IgD-negative memory B cell (primary cell): ENCODE data around the gene PPP1R13L. TPM values are rescaled to one million over a fixed set of nuclear protein-coding genes. Genes with fewer than 3 reads are reported as not detected.

Experiments used
- H3K27ac Mint-ChIP-seq, 3 donors: one replicate each; pipeline ENCODE4 v1.8.0; 2020 to 2022; ENCODE audit warnings: mild to moderate bottlenecking in 3 of 3, mixed read lengths in 3 of 3, moderate library complexity in 1 of 3
- H3K27me3 Mint-ChIP-seq: one replicate; pipeline ENCODE4 v1.8.0; 2021; ENCODE audit warnings: mixed read lengths
- H3K36me3 Mint-ChIP-seq: one replicate; pipeline ENCODE4 v1.8.0; 2020; ENCODE audit warnings: mild to moderate bottlenecking, mixed read lengths
- H3K4me1 Mint-ChIP-seq, 3 donors: one replicate each; pipeline ENCODE4 v1.8.0; 2020 to 2022; ENCODE audit warnings: mixed read lengths in 3 of 3, mild to moderate bottlenecking in 1 of 3
- H3K4me3 Mint-ChIP-seq, 4 donors: one replicate each; pipeline ENCODE4 v1.8.0; 2020 to 2022; ENCODE audit warnings: mild to moderate bottlenecking in 4 of 4, mixed read lengths in 4 of 4, moderate library complexity in 3 of 4
- H3K9me3 Mint-ChIP-seq, 3 donors: one replicate each; pipeline ENCODE4 v1.8.0; 2020 to 2021; ENCODE audit warnings: mixed read lengths in 3 of 3, mild to moderate bottlenecking in 1 of 3
- polyA plus RNA-seq: library from polyadenylated mRNA; unstranded; fragments of 300-500 nt; fragmentation: Illumina TruSeq; gene quantifications from one replicate; pipeline ENCODE4 v1.2.3, GENCODE V29; 2021

PPP1R13L gene
- polyA plus RNA-seq, 1 donor from 2014 or later, result 1.6 TPM

GRCh38 chr19:45376045-45376724 lies 28.7 kb downstream of the PPP1R13L start:
- Mint-ChIP-seq H3K27me3 (no peaks in the 10 kb centered on the region), H3K36me3 (no peaks in the 10 kb centered on the region), H3K4me1 (peaks cover 0 to 2% (median 0%) of the 10 kb centered on the region in 3 donors), H3K4me3 (no peak overlapping the region), H3K27ac (peak overlapping the region in 1 of 3 donors; percentile 73), H3K9me3 (no peaks in the 10 kb centered on the region)

DNA sequence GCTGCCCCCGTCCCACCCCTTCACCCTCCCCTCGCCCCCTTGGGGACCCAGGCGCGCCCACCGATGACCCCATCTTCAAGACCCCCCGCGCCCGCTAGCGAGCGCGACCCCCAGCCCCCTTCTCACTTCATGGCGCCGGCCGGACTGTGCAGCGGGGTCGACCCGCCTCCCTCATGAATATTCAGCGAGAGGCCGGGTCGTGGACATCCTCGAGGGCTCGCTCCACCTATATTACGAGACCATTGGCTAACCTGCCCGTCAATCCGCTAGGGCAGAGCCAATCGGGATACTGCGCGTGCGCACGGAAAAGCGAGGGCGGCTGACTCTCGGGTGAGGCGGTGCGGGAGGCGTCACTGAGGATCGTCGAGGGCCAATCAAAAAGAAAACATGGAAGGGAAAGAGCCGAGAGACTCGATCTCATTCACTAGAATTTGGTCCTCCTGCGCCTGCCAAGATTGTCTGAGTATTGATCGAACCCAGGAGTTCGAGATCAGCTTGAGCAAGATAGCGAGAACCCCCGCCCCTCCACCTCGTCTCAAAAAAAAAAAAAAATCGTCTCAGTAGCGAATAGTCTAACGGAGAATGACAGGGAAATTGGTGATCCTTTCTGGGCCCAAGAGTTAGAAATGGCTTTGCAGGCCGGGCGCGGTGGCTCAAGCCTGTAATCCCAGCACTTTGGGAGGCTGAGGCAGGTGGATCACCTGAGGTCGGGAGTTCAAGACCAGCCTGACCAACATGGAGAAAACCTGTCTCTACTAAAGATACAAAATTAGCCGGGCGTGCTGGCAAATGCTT lies 34.3 kb downstream of the PPP1R13L start, which contains the start of gene ERCC2:
Gene ERCC2 (minus strand): TSS at position 164 of the 795 bp plus-strand sequence. CDS start 33 bp downstream, at position 131.
- peaks cover 0 to 6% (median 5%) of the 10 kb centered on the region in 3 donors for H3K4me1 Mint-ChIP-seq
- H3K27me3 Mint-ChIP-seq, result no peaks in the 10 kb centered on the region
- no peaks in the 10 kb centered on the region for H3K9me3 Mint-ChIP-seq
- peak within 1 kb of the TSS; percentile 77 to 97 (median 95) for H3K4me3 Mint-ChIP-seq
- H3K27ac Mint-ChIP-seq, result peak within 1 kb of the TSS; percentile 41 to 98 (median 97)
- peaks cover 2% of the 10 kb centered on the region for H3K36me3 Mint-ChIP-seq

DNA sequence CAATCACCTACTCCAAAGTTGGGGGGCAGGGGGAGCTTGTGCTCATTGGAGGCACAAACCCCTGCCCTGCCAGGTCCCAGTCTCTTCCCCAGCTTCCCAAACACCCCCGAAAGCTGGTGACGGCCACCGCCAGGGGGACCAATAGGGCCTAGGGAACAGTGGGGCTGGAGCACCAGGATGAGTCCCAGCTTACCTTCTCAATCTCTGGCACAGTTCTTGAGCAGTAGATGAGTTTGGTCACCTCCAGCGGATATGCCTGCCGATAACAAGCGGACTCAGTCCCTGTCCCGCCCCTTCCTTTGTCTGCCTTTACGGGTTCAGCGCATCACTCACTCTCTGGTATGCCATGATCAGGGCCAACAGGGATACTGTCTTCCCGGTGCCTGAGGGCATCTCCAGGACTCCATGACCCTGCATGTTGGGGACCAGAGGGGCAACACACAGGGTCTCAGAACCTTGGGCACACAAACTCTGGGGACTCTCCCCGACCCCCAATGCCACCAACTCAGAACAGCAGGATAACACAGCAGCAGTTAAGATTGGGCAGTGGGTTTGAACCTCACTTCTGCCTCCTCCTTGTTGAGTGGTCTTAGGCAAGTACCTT lies 36.0 kb downstream of the PPP1R13L start:
- no peak overlapping the region for H3K27ac Mint-ChIP-seq
- H3K4me1 Mint-ChIP-seq, result peaks cover 0 to 6% (median 5%) of the 10 kb centered on the region in 3 donors
- H3K4me3 Mint-ChIP-seq, result peak overlapping the region in 3 of 4 donors; percentile 71 to 79 (median 72)
- H3K9me3 Mint-ChIP-seq, result no peaks in the 10 kb centered on the region
- no peaks in the 10 kb centered on the region for H3K27me3 Mint-ChIP-seq
- H3K36me3 Mint-ChIP-seq, result peaks cover 2% of the 10 kb centered on the region

- Mint-ChIP-seq H3K36me3 (peaks cover 2% of the 10 kb centered on the region), H3K27me3 (no peaks in the 10 kb centered on the region), H3K9me3 (no peaks in the 10 kb centered on the region), H3K27ac (no peak overlapping the region), H3K4me1 (peaks cover 0 to 6% (median 5%) of the 10 kb centered on the region in 3 donors), H3K4me3 (peak overlapping the region; percentile 1 to 82 (median 52))
Observed at GRCh38 chr19:45368127-45368526, 36.7 kb downstream of the PPP1R13L start.

DNA sequence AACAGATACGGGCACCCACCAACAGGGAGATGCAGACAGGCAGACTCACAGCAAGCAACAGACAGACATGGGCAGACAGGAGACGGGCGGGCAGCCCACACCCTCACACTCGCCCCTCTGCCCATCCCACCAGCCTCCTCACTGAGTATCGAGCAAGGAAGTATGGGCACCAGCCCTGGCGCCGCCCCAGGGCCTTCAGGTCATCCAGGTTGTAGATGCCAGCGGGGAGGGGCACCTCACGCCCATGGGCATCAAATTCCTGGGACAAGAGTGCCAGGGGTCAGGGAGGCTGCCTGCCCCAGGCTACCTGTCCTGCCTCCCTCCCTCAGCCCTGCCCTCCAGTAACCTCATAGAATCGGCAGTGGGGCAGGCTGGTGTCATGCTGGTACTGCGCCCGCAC lies 40.2 kb downstream of the PPP1R13L start:
- H3K27me3 Mint-ChIP-seq, result no peaks in the 10 kb centered on the region
- H3K9me3 Mint-ChIP-seq, result no peaks in the 10 kb centered on the region
- H3K4me1 Mint-ChIP-seq, result peaks cover 0 to 3% (median 2%) of the 10 kb centered on the region in 3 donors
- no peak overlapping the region for H3K4me3 Mint-ChIP-seq
- H3K27ac Mint-ChIP-seq, result no peak overlapping the region
- peaks cover 7% of the 10 kb centered on the region for H3K36me3 Mint-ChIP-seq

DNA sequence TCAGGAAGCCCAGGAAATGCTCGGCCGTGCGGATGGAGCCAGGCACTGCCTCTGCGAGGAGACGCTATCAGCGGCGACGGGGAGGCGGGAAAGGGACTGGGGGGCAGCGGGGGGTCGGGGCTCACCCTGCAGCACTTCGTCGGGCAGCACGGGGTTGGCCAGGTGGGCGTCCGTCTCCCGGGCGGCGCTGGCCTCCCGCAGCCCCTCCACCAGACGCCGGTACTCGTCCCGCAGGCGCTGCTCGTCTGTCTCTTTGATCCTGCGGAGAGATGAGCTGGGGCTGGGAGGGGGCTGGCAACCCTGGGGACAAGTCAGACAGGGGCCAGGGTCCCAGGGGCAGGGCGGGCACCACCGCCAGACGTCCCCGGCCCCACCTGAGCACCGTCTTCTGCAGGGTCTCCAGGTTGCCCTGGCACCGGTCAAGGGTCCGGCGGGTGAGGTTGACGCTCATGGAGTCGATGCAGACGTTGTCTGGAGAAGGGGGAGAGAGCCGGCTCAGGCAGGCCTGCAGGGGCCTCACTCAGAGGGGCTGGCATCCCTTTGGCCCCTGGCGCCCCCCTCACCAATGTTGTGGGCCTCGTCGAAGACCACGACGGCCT lies 40.9 kb downstream of the PPP1R13L start:
- H3K27ac Mint-ChIP-seq, result no peak overlapping the region
- H3K27me3 Mint-ChIP-seq, result no peaks in the 10 kb centered on the region
- H3K4me1 Mint-ChIP-seq, result peaks cover 0 to 1% (median under 1%) of the 10 kb centered on the region in 3 donors
- no peak overlapping the region for H3K4me3 Mint-ChIP-seq
- no peaks in the 10 kb centered on the region for H3K9me3 Mint-ChIP-seq
- peaks cover 8% of the 10 kb centered on the region for H3K36me3 Mint-ChIP-seq

DNA sequence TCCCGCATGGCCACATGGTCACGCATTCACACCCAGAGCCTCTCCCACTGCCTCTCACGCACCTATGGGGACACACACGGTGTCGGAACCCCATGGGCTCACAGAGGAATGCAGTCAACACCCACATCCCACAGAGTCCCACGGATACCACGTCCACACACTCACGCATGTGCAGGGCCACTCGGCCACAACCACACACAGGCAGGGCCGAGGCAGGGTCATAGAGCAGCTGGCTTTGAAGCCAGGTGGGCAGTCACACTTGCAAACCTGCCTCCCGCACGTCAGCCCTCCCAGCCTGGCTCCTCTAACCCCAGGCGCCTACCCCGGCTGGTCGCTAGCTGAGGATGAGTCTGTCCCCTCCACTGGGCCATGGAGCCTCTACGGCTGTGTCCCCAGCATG lies 42.6 kb downstream of the PPP1R13L start:
- Mint-ChIP-seq H3K9me3 (no peaks in the 10 kb centered on the region), H3K27me3 (no peaks in the 10 kb centered on the region), H3K27ac (no peak overlapping the region), H3K4me3 (no peak overlapping the region), H3K36me3 (peaks cover 14% of the 10 kb centered on the region), H3K4me1 (no peaks in the 10 kb centered on the region)

GRCh38 chr19:45361608-45362007 lies 43.3 kb downstream of the PPP1R13L start:
- Mint-ChIP-seq H3K4me3 (no peak overlapping the region), H3K9me3 (no peaks in the 10 kb centered on the region), H3K36me3 (peaks cover 14% of the 10 kb centered on the region), H3K27me3 (no peaks in the 10 kb centered on the region), H3K27ac (no peak overlapping the region), H3K4me1 (no peaks in the 10 kb centered on the region)

GRCh38 chr19:45358213-45358792 lies 46.6 kb downstream of the PPP1R13L start:
- H3K27ac Mint-ChIP-seq, result no peak overlapping the region
- H3K27me3 Mint-ChIP-seq, result no peaks in the 10 kb centered on the region
- H3K36me3 Mint-ChIP-seq, result peaks cover 13% of the 10 kb centered on the region
- H3K4me3 Mint-ChIP-seq, result no peak overlapping the region
- H3K4me1 Mint-ChIP-seq, result peaks cover 0 to 2% (median 0%) of the 10 kb centered on the region in 3 donors
- H3K9me3 Mint-ChIP-seq, result no peaks in the 10 kb centered on the region

- Mint-ChIP-seq H3K9me3 (no peaks in the 10 kb centered on the region), H3K27ac (no peak overlapping the region), H3K4me3 (no peak overlapping the region), H3K36me3 (peaks cover 13% of the 10 kb centered on the region), H3K27me3 (no peaks in the 10 kb centered on the region), H3K4me1 (peaks cover 0 to 2% (median 0%) of the 10 kb centered on the region in 3 donors)
Observed at GRCh38 chr19:45357445-45357783, 47.5 kb downstream of the PPP1R13L start.

GRCh38 chr19:45356760-45357444 lies 48.0 kb downstream of the PPP1R13L start:
- Mint-ChIP-seq H3K36me3 (peaks cover 13% of the 10 kb centered on the region), H3K27ac (no peak overlapping the region), H3K27me3 (no peaks in the 10 kb centered on the region), H3K9me3 (no peaks in the 10 kb centered on the region), H3K4me3 (peak overlapping the region in 1 of 4 donors; percentile 83), H3K4me1 (peaks cover 0 to 2% (median 0%) of the 10 kb centered on the region in 3 donors)

DNA sequence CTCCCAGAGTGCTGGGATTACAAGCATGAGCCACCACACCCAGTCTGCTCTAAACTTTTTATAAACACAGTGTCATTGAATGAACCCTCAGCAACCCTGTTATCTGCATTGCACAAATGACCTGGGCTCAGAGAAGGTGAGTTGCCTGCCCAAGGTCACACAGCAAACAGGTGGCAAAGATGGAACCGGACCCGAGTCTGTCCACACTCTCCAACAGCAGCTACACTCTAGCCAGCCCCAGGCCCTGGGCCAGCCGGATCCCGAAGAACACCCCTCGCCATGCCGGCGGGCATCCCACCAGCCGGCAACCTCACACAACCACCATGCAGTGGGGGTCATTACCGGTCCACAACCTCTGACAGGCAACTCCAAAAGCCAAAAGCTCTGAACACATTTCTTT lies 49.0 kb downstream of the PPP1R13L start:
- Mint-ChIP-seq H3K27me3 (no peaks in the 10 kb centered on the region), H3K27ac (no peak overlapping the region), H3K4me3 (no peak overlapping the region), H3K36me3 (peaks cover 8% of the 10 kb centered on the region), H3K4me1 (peaks cover 0 to 2% (median 0%) of the 10 kb centered on the region in 3 donors), H3K9me3 (no peaks in the 10 kb centered on the region)

- H3K36me3 Mint-ChIP-seq, result peaks cover 8% of the 10 kb centered on the region
- no peaks in the 10 kb centered on the region for H3K27me3 Mint-ChIP-seq
- no peaks in the 10 kb centered on the region for H3K9me3 Mint-ChIP-seq
- peaks cover 0 to 2% (median 0%) of the 10 kb centered on the region in 3 donors for H3K4me1 Mint-ChIP-seq
- no peak overlapping the region for H3K4me3 Mint-ChIP-seq
- no peak overlapping the region for H3K27ac Mint-ChIP-seq
Observed at GRCh38 chr19:45355402-45355801, 49.5 kb downstream of the PPP1R13L start.

DNA sequence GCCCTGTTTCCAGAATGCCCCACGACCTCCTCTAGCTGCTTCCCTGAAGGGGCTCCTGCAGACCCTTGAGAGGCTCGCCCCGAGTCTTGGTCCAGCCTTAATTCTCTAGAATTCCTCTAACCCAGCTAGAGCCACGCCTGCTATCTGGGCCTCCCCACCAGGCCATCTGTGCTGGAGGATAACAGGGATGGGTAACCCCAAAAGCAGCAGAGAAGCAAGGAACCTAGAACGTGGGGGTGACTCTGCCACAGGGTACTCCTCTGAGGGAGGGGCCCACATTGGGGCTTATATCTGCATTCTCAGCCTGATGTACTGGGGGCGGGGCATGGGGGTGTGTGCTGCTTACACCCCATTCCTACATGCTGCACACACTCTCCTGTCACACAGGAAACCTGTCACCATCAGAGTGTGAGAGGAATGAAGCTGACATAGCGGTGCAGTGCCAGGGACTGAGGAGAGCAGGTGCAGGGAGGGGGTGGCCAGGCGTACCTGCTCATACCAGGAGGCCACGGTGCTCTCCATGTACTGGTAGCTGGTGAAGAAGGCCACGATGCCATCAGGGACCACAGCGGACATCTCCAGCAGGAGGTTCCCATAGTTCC lies 50.5 kb downstream of the PPP1R13L start:
- H3K4me1 Mint-ChIP-seq, result peaks cover 0 to 2% (median 0%) of the 10 kb centered on the region in 3 donors
- peaks cover 7% of the 10 kb centered on the region for H3K36me3 Mint-ChIP-seq
- no peak overlapping the region for H3K4me3 Mint-ChIP-seq
- H3K9me3 Mint-ChIP-seq, result no peaks in the 10 kb centered on the region
- H3K27me3 Mint-ChIP-seq, result no peaks in the 10 kb centered on the region
- H3K27ac Mint-ChIP-seq, result no peak overlapping the region
